Stimulated activated memory B cell treated with anti-CD40 and anti-IgM and Interleukin-4, amounts not matched to agents 10 μg/mL and 1 μg/mL and 100 μg/mL, for 72 hours (primary cell): ENCODE data around the gene PINK1.
"Not testable (repeated sequence)": the region's sequence is repeated elsewhere in the genome, so short reads cannot be mapped to it uniquely, and the experiment has no call there.

Experiments
- ATAC-seq: fragments of 150-1000 bp; cut with Tn5 transposase; 2 replicates; pipeline ENCODE4 v1.10.0; 2021
- H3K27ac Mint-ChIP-seq: one replicate; pipeline ENCODE4 v1.8.0; 2022; ENCODE audit warnings: mild to moderate bottlenecking, mixed read lengths
- H3K27me3 Mint-ChIP-seq: one replicate; pipeline ENCODE4 v1.8.0; 2022; ENCODE audit warnings: mixed read lengths
- H3K36me3 Mint-ChIP-seq: one replicate; pipeline ENCODE4 v1.8.0; 2022; ENCODE audit warnings: mixed read lengths
- H3K4me1 Mint-ChIP-seq: one replicate; pipeline ENCODE4 v1.8.0; 2022; ENCODE audit warnings: mixed read lengths
- H3K4me3 Mint-ChIP-seq: one replicate; pipeline ENCODE4 v1.8.0; 2022; ENCODE audit warnings: mild to moderate bottlenecking, moderate library complexity, mixed read lengths
- H3K9me3 Mint-ChIP-seq: one replicate; pipeline ENCODE4 v1.8.0; 2022; ENCODE audit warnings: mixed read lengths

PINK1 gene

DNA sequence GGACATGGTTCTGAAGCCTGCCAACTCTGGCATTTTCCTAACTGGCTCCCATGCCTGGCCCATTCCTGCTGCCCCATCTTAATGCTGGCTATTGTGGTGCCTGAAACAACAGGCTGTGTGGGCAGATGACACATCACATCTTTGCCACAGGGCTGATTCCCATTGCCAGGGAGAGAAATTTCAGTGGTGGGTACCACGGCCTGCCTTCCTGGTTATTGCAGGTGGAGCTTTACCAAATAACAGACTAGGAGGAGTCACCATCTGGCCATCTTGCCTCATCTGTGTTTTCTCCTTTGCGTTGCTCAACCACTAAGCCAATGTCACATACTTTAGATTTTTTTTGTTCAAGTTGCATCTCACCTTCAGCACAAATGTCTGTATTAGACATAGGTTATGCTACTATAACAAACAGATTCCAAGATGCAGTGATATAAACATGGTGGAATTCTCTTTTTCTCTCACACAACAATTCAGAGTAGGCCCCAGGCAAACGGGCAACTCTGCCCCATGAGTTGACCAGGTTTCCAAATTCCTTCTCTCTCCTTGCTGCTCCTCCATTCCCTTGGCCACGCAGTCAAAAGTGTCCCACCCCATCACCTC, 30.3 kb upstream of the PINK1 start:
- Mint-ChIP-seq H3K9me3 (peaks cover 4% of the 10 kb centered on the region), H3K27ac (no peak overlapping the region), H3K27me3 (peaks cover 9% of the 10 kb centered on the region), H3K4me1 (no peaks in the 10 kb centered on the region), H3K4me3 (no peak overlapping the region), H3K36me3 (no peaks in the 10 kb centered on the region)
- ATAC-seq, result no peak

DNA sequence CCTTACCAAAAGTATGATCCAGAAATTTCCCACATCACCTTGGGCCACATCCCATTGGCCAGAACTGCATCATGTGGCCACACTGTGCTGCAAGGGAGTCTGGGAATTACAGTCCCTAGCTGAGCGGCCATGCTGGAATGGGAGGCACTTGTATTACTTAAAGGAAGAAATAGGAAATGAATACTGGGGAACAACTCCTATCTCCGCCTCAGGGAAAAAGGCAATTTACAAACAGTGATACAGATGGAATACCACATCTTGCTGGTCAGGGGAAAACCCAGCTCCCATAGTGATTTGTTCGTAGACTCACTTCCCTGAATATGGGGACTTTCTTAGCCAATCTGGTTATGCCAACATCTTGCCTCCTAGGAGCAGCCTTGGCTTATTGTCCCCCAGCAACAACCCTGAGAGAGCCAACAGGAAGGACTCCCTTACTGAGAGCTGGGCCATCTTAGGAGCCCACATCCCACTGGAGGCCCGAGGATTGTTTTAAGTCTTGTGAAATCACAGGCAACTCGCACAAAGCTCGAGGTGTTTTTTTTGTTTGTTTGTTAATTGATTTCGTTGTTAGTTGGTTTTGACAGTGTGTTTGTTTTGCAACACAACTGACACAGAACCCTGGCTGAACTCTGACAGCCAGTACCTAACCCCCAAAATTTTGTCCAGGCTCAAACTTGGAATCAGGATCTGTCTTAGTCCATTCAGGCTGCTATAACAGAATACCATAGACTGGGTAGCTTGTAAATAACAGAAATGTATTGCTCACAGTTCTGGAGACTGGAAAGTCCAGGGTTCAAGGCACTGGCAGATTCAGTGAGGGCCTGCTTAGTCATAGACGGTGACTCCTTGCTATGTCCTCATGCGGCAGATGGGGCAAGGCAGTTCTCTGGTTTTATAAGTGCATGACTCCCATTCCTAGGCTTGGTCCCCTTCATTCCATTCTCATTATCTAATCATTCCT, 29.5 kb upstream of the PINK1 start:
- ATAC-seq, result no peak
- no peak overlapping the region for H3K4me3 Mint-ChIP-seq
- H3K27me3 Mint-ChIP-seq, result peaks cover 5% of the 10 kb centered on the region
- no peaks in the 10 kb centered on the region for H3K36me3 Mint-ChIP-seq
- no peak overlapping the region for H3K27ac Mint-ChIP-seq
- H3K4me1 Mint-ChIP-seq, result no peaks in the 10 kb centered on the region
- peaks cover 2% of the 10 kb centered on the region for H3K9me3 Mint-ChIP-seq

GRCh38 chr1:20604678-20605077, 28.6 kb upstream of the PINK1 start:
- no peak for ATAC-seq
- no peak overlapping the region for H3K27ac Mint-ChIP-seq
- H3K4me1 Mint-ChIP-seq, result no peaks in the 10 kb centered on the region
- no peak overlapping the region for H3K4me3 Mint-ChIP-seq
- H3K36me3 Mint-ChIP-seq, result no peaks in the 10 kb centered on the region
- H3K27me3 Mint-ChIP-seq, result no peaks in the 10 kb centered on the region
- no peaks in the 10 kb centered on the region for H3K9me3 Mint-ChIP-seq

- not testable (repeated sequence) for H3K9me3 Mint-ChIP-seq, H3K27me3 Mint-ChIP-seq, H3K4me1 Mint-ChIP-seq, H3K27ac Mint-ChIP-seq, H3K36me3 Mint-ChIP-seq, H3K4me3 Mint-ChIP-seq, ATAC-seq
These were observed 26.3 kb upstream of the PINK1 start for GRCh38 chr1:20606801-20607570.

DNA sequence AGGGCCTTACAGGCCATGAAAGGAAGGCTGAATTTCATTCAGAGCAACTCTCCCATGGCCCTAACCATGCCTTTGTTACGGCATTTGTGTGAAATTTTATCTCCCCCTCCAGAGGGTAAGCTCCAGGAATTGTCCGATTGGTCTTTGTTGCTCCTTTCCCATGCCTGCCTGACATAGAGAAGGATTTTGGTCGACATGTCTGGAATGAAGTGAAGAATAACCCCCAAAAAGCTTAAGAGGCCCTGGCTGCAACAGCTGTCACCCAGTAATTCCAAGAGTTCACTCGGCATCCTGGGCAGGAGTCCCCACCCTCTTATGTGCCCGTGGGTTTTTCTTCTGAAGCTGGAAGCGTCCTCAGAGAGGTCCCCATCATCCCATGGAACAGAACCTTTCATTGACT, 23.7 kb upstream of the PINK1 start:
- H3K4me3 Mint-ChIP-seq, result no peak overlapping the region
- no peaks in the 10 kb centered on the region for H3K36me3 Mint-ChIP-seq

GRCh38 chr1:20610970-20611369, 22.3 kb upstream of the PINK1 start:
- Mint-ChIP-seq H3K27me3 (peaks cover 21% of the 10 kb centered on the region), H3K9me3 (no peaks in the 10 kb centered on the region), H3K27ac (no peak overlapping the region), H3K4me1 (no peaks in the 10 kb centered on the region), H3K4me3 (no peak overlapping the region), H3K36me3 (no peaks in the 10 kb centered on the region)
- ATAC-seq, result no peak

More for the DNA sequence above, 23.7 kb upstream of the PINK1 start:
- Mint-ChIP-seq H3K9me3 (no peaks in the 10 kb centered on the region), H3K27ac (no peak overlapping the region), H3K27me3 (peaks cover 17% of the 10 kb centered on the region), H3K4me1 (no peaks in the 10 kb centered on the region)
- no peak for ATAC-seq

DNA sequence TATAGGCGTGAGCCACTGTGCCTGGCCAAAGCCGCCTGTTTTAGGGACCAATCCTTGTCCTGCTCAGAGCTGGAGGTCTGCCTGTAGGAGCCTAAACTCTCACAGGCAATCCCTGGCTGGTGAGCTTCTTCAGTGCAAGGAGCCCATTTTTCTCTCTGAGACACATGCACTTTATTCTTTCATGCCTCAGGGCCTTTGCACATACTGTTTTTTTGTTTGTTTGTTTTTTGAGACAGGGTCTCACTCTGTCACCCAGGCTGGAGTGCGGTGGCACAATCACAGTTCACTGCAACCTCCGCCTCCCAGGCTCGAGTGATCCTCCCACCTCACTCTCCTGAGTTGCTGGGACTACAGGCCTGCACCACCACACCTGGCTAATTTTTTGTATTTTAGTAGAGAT, 21.6 kb upstream of the PINK1 start:
- Mint-ChIP-seq H3K4me3 (no peak overlapping the region), H3K4me1 (peaks cover 5% of the 10 kb centered on the region), H3K9me3 (no peaks in the 10 kb centered on the region), H3K27me3 (peaks cover 28% of the 10 kb centered on the region), H3K27ac (no peak overlapping the region), H3K36me3 (no peaks in the 10 kb centered on the region)
- ATAC-seq, result no peak

GRCh38 chr1:20612221-20612746, 21.0 kb upstream of the PINK1 start:
- H3K36me3 Mint-ChIP-seq, result no peaks in the 10 kb centered on the region
- peaks cover 28% of the 10 kb centered on the region for H3K27me3 Mint-ChIP-seq
- no peak overlapping the region for H3K4me3 Mint-ChIP-seq
- no peaks in the 10 kb centered on the region for H3K9me3 Mint-ChIP-seq
- no peak for ATAC-seq
- H3K27ac Mint-ChIP-seq, result no peak overlapping the region
- H3K4me1 Mint-ChIP-seq, result peaks cover 6% of the 10 kb centered on the region

- H3K9me3 Mint-ChIP-seq, result no peaks in the 10 kb centered on the region
- H3K27ac Mint-ChIP-seq, result no peak overlapping the region
- H3K27me3 Mint-ChIP-seq, result peaks cover 28% of the 10 kb centered on the region
- H3K4me1 Mint-ChIP-seq, result peaks cover 6% of the 10 kb centered on the region
- no peak overlapping the region for H3K4me3 Mint-ChIP-seq
- ATAC-seq, result no peak
- H3K36me3 Mint-ChIP-seq, result no peaks in the 10 kb centered on the region
These were observed 19.1 kb upstream of the PINK1 start for GRCh38 chr1:20614131-20614579.

DNA sequence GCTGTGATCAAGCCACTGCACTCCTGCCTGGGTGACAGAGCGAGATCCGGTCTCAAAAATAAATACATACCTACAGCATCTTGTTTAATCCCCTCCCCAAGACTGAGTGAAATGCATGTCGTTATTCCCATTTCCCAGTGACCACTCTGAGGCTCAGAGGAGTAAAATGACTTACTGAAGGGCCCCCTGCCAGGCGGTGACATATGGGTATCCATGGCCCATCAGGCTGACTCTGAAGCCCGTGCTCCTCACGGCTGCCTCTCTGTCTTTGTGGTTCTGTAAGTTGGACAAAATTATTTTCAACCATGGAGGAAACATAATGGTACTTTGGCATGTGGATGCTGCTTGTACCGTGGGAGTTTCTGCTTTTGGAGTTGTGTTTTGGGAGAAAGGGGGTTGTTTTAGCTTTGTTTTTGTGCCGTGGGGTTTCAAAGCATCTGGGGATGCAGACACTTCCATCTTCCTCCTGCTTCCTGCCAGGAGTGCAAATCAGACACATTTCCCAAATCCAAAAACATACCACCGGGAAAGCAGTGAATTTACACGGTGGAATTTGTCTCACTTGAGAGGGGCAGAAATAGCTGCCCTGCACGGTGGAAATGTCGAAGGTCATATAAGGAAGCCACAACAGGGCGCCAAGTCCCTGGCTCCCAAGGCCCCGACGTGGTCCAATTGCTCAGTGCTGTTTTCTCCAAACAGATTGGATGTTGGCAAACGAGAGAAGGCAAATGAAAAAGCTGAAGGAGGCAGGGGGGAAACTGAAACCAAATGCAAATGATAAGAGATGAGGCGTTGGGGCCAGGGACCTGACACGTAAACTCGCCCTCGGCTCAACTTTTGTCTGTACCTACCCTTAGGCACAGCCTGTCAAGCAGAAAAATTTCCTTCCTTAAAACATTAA, 17.1 kb upstream of the PINK1 start:
- Mint-ChIP-seq H3K4me3 (no peak overlapping the region), H3K27me3 (peaks cover 28% of the 10 kb centered on the region), H3K4me1 (peaks cover 6% of the 10 kb centered on the region), H3K36me3 (no peaks in the 10 kb centered on the region), H3K9me3 (no peaks in the 10 kb centered on the region), H3K27ac (no peak overlapping the region)
- ATAC-seq, result no peak

DNA sequence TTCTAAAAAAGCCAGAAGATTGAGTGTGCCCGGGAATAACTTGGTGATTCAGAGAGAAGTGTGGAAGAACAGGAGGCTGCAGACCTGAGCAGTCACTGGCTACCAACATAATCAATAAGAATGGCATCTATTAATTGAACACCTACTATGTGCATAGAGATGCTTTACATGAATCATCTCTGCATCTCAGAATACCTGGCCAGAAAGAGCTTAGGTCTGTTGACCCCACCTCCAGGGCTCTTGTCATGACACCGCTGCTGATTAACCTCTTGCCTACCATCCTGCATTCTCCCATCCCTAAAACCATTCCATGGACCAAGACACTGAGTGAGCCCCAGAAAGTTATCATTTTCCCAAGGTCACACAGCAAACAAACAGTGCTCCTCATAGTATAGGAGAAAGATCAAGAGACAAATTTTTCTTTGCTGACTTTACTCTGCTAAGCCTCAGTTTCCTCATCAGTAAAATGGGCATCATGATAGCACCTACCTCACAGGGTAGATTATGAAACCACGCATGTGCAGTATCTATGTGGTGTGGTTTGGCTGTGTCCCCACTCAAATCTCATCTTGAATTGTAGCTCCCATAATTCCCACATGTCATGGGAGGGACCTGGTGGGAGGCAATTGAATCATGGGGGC, 16.3 kb upstream of the PINK1 start:
- Mint-ChIP-seq H3K4me3 (no peak overlapping the region), H3K36me3 (no peaks in the 10 kb centered on the region), H3K27me3 (peaks cover 27% of the 10 kb centered on the region), H3K27ac (no peak overlapping the region), H3K9me3 (no peaks in the 10 kb centered on the region), H3K4me1 (peaks cover 6% of the 10 kb centered on the region)
- ATAC-seq, result no peak

DNA sequence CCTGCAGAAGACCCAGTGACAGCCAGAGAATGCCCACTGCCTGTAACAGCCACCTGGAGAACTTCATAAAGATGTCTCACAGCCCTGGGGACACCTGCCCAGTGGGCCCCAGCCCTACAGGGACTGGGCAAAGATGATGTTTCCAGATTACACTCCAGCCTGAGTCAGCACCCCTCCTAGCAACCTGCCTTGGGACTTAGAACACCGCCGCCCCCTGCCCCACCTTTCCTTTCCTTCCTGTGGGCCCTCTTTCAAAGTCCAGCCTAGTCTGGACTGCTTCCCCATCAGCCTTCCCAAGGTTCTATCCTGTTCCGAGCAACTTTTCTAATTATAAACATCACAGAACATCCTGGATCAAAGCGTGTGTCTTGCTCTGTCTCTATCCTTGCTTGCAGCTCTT, 14.7 kb upstream of the PINK1 start:
- H3K27me3 Mint-ChIP-seq, result peaks cover 29% of the 10 kb centered on the region
- no peaks in the 10 kb centered on the region for H3K9me3 Mint-ChIP-seq
- no peak for ATAC-seq
- H3K4me3 Mint-ChIP-seq, result no peak overlapping the region
- no peak overlapping the region for H3K27ac Mint-ChIP-seq
- H3K4me1 Mint-ChIP-seq, result peaks cover 6% of the 10 kb centered on the region
- no peaks in the 10 kb centered on the region for H3K36me3 Mint-ChIP-seq

DNA sequence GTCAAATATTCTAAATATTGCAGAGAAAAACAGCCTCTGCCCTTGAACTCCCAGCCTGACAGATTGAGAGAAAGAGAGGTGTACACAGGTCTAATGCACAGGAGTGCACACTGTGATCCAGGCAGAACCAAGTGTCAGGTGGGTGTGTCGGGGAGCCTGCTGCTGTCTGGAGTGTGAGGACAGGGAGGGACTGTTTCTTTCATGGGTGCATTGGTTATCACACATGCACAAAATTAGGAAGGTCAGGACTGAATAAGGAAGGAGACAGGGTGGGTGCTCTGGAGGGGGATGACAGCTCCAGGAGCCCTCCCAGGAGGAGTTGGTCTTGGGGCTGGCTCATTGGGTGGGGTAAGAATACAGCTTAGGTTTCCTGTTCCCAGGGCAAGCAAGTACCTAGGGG, 13.3 kb upstream of the PINK1 start:
- H3K27me3 Mint-ChIP-seq, result peaks cover 35% of the 10 kb centered on the region
- no peaks in the 10 kb centered on the region for H3K36me3 Mint-ChIP-seq
- H3K27ac Mint-ChIP-seq, result no peak overlapping the region
- H3K9me3 Mint-ChIP-seq, result no peaks in the 10 kb centered on the region
- no peak overlapping the region for H3K4me3 Mint-ChIP-seq
- peaks cover 6% of the 10 kb centered on the region for H3K4me1 Mint-ChIP-seq
- no peak for ATAC-seq

- H3K27me3 Mint-ChIP-seq, result peaks cover 31% of the 10 kb centered on the region
- no peak overlapping the region for H3K4me3 Mint-ChIP-seq
- no peak for ATAC-seq
- no peaks in the 10 kb centered on the region for H3K36me3 Mint-ChIP-seq
- H3K4me1 Mint-ChIP-seq, result peaks cover 6% of the 10 kb centered on the region
- H3K9me3 Mint-ChIP-seq, result no peaks in the 10 kb centered on the region
- no peak overlapping the region for H3K27ac Mint-ChIP-seq
These were observed 12.2 kb upstream of the PINK1 start for GRCh38 chr1:20621012-20621411.
